Measurements from ENCODE around the gene TNKS2.
A peak's percentile ranks its signal among the peaks of the same experiment; 100 is the strongest.
"Not testable (repeated sequence)": the region's sequence is repeated elsewhere in the genome, so short reads cannot be mapped to it uniquely, and the experiment has no call there.

The TNKS2 gene

DNA sequence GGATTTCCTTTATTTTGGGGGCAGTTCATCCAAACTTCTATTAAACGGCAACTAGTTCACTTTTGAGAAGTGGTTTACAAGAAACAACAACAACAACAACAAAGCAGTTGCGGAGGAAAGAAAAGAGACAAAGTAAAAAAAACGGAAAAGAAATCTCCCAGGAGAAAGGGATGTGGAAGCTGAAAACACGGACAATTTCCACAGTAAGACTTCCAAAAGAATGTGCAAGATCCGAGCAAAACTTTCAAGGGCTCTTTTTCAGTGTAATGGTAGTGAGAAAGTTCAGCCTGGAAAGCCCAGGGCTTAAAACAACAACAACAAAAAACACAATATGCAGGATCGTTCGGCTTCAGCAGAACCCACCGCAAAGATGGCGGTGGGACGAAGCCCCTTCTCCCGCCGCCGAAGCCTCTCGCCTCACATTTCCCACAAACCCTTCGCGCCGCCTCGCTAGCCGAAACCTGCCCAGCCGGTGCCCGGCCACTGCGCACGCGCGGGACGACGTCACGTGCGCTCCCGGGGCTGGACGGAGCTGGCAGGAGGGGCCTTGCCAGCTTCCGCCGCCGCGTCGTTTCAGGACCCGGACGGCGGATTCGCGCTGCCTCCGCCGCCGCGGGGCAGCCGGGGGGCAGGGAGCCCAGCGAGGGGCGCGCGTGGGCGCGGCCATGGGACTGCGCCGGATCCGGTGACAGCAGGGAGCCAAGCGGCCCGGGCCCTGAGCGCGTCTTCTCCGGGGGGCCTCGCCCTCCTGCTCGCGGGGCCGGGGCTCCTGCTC, at the start of gene TNKS2:
TNKS2 (plus strand) TSS at position 553 of the 775 bp plus-strand sequence. CDS start 265 bp downstream, outside the sequence.
- peak; percentile 92 to 94 for DNase-seq

- DNase-seq, result not testable (repeated sequence)
These were observed 48.6 kb upstream of the TNKS2 start for GRCh38 chr10:91749592-91749991.

DNA sequence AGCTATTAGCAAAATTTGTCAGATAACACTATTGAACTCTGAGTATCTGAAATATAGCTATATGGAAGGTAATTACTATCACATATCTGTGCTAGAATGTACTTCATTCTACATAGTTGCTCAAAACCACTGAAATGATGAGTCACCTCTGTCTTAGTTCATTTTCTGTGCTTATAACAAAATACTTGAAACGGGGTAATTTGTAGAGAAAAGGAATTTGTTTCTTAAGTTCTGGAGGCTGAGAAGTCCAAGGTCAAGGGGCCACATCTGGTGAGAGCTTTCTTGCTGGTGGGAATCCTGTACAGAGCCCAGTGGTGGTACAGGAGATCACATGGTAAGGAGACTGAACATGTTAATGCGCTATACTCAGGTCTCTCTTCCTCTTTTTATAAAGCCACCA, 41.9 kb upstream of the TNKS2 start:
- no peak for DNase-seq

GRCh38 chr10:91758303-91759146, 39.7 kb upstream of the TNKS2 start:
- no peak for DNase-seq

- DNase-seq, result no peak
These were observed 38.6 kb upstream of the TNKS2 start for GRCh38 chr10:91759581-91759986.

- no peak for DNase-seq
These were observed 36.5 kb upstream of the TNKS2 start for GRCh38 chr10:91761721-91762120.

DNA sequence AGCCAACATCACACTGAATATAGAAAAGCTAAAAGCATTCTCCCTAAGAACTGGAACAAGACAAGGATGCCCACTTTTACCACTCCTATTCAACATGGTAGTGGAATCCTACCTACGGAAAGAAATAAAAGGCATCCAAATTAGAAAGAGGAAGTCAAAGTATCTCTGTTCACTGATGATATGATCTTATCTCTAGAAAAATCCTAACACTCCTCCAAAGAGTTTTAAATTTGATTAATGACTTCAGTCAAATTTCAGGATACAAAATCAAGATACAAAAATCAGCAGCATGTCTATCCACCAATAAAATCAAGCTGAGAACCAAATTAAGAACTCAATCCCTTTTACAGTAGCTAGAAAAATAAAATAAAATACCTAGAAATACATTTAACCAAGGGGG, 35.3 kb upstream of the TNKS2 start:
- DNase-seq, result no peak

DNA sequence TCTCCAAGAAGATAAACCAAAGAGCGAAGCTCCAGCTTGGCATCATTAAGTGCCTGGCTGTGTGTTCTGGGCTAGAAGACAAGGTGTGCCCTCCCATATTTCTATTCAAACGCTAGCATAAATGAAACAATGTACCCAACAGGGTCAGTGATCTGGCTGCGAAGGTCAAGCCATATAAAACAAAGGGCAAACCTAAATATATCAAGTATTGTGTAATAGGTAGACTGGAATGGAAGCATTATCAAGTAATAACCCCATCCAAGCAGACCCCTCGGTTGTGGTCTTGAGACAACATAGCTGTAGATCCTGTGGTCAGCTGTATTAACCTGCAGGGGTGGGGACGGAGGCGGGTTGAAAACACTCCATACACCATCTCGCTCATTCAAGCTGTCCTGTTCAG, 31.6 kb upstream of the TNKS2 start:
- DNase-seq, result no peak

- no peak for DNase-seq
These were observed 30.1 kb upstream of the TNKS2 start for GRCh38 chr10:91768123-91768522.

DNA sequence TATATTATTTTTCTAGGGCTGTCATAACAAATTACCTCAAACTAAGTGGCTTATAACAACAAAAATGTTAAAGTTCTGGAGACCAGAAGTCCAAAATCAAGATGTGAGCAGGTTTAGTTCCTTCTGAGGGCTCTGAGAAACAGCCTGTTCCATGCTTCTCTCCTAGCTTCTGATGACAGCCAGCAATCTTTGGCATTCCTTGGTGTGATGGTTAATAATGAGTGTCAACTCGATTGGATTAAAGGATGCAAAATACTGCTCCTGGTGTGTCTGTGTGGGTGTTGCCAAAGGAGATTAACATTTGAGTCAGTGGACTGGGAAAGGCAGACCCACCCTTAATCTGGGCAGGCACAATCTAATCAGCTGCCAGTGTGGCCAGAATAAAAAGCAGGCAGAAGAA, 26.3 kb upstream of the TNKS2 start:
- no peak for DNase-seq

GRCh38 chr10:91772461-91772860, 25.8 kb upstream of the TNKS2 start:
- no peak for DNase-seq

DNA sequence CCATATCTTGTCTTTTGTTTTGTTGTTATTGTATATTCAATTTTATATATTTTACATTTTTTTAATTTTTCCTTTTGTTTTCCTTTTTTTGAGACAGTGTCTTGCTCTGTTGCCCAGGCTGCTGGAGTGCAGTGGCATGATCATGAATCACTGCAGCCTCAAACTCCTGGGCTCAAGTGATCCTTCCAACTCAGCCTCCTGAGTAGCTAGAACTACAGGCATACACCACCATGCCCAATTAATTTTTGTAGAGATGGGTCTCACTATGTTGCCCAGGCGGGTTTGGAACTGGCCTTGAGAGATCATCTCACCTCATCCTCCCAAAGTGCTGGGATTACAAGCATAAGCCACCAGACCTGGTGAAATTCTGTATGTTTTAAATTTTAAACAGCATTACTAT, 25.4 kb upstream of the TNKS2 start:
- no peak for DNase-seq

GRCh38 chr10:91774571-91774970, 23.7 kb upstream of the TNKS2 start:
- no peak for DNase-seq

DNA sequence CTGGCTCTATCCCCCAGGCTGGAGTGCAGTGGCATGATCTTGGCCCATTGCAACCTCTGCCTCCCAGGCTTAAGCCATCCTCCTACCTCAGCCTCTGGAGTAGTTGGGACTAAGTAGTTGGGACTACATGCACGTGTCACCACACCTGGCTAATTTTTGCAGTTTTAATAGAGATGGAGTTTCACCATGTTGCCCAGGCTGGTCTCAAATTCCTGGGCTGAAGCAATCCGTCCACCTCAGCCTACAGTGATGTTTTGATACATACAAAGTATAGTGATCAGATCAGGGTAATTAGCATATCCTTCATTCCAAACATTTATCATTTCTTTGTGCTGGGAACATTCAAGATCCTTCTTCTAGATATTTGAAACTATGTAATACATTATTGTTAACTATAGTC, 22.5 kb upstream of the TNKS2 start:
- DNase-seq, result no peak

GRCh38 chr10:91776266-91776665, 22.0 kb upstream of the TNKS2 start:
- DNase-seq, result no peak

- DNase-seq, result no peak
These were observed 19.7 kb upstream of the TNKS2 start for GRCh38 chr10:91778485-91778884.

- DNase-seq, result no peak
These were observed 19.1 kb upstream of the TNKS2 start for GRCh38 chr10:91779011-91779605.

- no peak for DNase-seq
These were observed 15.7 kb upstream of the TNKS2 start for GRCh38 chr10:91782539-91782938.

GRCh38 chr10:91785830-91786229, 12.4 kb upstream of the TNKS2 start:
- DNase-seq, result no peak

GRCh38 chr10:91787258-91787657, 11.0 kb upstream of the TNKS2 start:
- no peak for DNase-seq

GRCh38 chr10:91787810-91788209, 10.4 kb upstream of the TNKS2 start:
- no peak for DNase-seq

- no peak for DNase-seq
These were observed 9.7 kb upstream of the TNKS2 start for GRCh38 chr10:91788527-91788926.

- DNase-seq, result peak; percentile 60 to 61
These were observed 1.7 kb upstream of the TNKS2 start for GRCh38 chr10:91796331-91797047.

Measured in stimulated activated CD4-positive, alpha-beta T cell treated with anti-CD3 and anti-CD28 coated beads, Interleukin-2, amount 100 ng/mL, for 24 hours (primary cell).